Glutamatergic neuron (in vitro differentiated cells): ENCODE measurements around the gene APOM. TPM values are rescaled to one million over a fixed set of nuclear protein-coding genes. Genes with fewer than 3 reads are reported as not detected.

Experiments
- DNase-seq: peaks from one replicate; pipeline ENCODE4 v3.0.0; 2022
- H3K27ac Mint-ChIP-seq: one replicate; pipeline ENCODE4 v1.8.0; 2020; ENCODE audit warnings: mild to moderate bottlenecking, mixed read lengths, inconsistent platforms; ENCODE audit not compliant: unreplicated experiment
- H3K27me3 Mint-ChIP-seq: one replicate; pipeline ENCODE4 v1.8.0; 2020; ENCODE audit warnings: mild to moderate bottlenecking, moderate library complexity, mixed read lengths, inconsistent platforms; ENCODE audit not compliant: unreplicated experiment
- H3K36me3 Mint-ChIP-seq: one replicate; pipeline ENCODE4 v1.8.0; 2020; ENCODE audit warnings: mild to moderate bottlenecking, mixed read lengths, inconsistent platforms; ENCODE audit not compliant: unreplicated experiment
- H3K4me1 Mint-ChIP-seq: one replicate; pipeline ENCODE4 v1.8.0; 2020; ENCODE audit warnings: mild to moderate bottlenecking, low read depth, mixed read lengths, inconsistent platforms; ENCODE audit not compliant: unreplicated experiment
- H3K4me3 Mint-ChIP-seq: one replicate; pipeline ENCODE4 v1.8.0; 2020; ENCODE audit warnings: mild to moderate bottlenecking, mixed read lengths, inconsistent platforms; ENCODE audit not compliant: unreplicated experiment
- H3K9me3 Mint-ChIP-seq: one replicate; pipeline ENCODE4 v1.8.0; 2020; ENCODE audit warnings: mild to moderate bottlenecking, moderate library complexity, mixed read lengths, inconsistent platforms; ENCODE audit not compliant: unreplicated experiment
- long read RNA-seq: library from polyadenylated mRNA; unstranded; transcript quantifications from one replicate; pipeline ENCODE4 v2.0.0, GENCODE V29; 2020; ENCODE audit not compliant: unreplicated experiment
- total RNA-seq: library from RNA; stranded (reverse); fragmentation: NEBNext Ultra II Directional; extraction: Animal tissue kit (Norgen Biotek cat#: 25700); gene quantifications from one replicate; pipeline ENCODE4 v1.2.1, GENCODE V29; 2021; ENCODE audit not compliant: unreplicated experiment
- TF ChIP-seq, protein P1 (sequence below): fragments of 200-600 bp; sonication (generic); IDR thresholded peaks from one replicate; pipeline ENCODE4 v1.5.0; 2021; ENCODE audit not compliant: partially characterized antibody, unreplicated experiment

The APOM gene
- 1.5 TPM for total RNA-seq
- long read RNA-seq, partial matches to known transcripts: 0 of 1 reads
- long read RNA-seq, other reads (novel, unspliced or antisense): 0 of 1 reads

DNA sequence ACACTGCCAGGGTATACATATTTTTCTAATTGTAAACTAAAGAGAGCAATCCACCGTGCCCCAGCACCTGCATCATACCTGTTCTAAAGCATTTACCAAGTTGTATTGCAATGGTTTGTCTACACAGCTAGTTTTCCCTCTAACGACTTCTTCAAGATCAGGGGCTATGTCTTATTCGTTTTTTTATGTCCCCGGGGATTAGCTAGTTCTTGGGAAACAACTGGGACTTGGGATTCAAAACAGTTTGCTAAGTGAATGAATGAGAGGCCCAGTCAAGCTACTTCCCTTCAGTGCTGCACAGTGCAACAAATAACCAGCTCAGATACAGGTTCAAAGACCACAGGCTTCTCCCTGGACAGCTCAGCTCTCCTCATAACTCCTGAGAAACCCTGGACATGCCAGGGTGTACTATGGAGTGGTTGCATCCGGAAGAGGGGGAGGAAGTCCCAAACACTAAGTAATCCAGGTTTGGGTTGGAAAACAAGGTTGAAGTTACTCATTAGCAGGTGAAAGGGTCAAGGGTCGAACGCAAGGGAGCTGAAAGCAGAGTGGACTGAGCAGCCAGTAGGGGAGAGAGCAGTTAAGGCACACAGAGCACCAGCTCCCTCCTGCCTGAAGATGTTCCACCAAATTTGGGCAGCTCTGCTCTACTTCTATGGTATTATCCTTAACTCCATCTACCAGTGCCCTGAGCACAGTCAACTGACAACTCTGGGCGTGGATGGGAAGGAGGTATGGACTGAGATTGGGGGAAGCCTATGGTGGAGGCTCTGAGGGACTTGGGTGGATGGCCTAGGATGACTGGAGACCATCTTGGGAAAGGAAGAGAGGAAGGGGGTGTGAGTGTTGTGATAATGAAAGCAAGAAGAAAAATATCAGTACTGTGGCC is at the start of gene APOM:
Gene APOM, plus strand, starts transcription at position 546 of the 889 bp plus-strand sequence. Its CDS starts 73 bp downstream, at position 619.
- Mint-ChIP-seq H3K4me1 (peaks cover 18% of the 10 kb centered on the region), H3K36me3 (peaks cover 4% of the 10 kb centered on the region), H3K9me3 (peaks cover 14% of the 10 kb centered on the region), H3K27me3 (peaks cover 23% of the 10 kb centered on the region), H3K27ac (no peak within 1 kb of the TSS), H3K4me3 (peak within 1 kb of the TSS; percentile 61)
- TF ChIP-seq, protein P1, sequence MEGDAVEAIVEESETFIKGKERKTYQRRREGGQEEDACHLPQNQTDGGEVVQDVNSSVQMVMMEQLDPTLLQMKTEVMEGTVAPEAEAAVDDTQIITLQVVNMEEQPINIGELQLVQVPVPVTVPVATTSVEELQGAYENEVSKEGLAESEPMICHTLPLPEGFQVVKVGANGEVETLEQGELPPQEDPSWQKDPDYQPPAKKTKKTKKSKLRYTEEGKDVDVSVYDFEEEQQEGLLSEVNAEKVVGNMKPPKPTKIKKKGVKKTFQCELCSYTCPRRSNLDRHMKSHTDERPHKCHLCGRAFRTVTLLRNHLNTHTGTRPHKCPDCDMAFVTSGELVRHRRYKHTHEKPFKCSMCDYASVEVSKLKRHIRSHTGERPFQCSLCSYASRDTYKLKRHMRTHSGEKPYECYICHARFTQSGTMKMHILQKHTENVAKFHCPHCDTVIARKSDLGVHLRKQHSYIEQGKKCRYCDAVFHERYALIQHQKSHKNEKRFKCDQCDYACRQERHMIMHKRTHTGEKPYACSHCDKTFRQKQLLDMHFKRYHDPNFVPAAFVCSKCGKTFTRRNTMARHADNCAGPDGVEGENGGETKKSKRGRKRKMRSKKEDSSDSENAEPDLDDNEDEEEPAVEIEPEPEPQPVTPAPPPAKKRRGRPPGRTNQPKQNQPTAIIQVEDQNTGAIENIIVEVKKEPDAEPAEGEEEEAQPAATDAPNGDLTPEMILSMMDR: no peak
- DNase-seq: no peak

DNA sequence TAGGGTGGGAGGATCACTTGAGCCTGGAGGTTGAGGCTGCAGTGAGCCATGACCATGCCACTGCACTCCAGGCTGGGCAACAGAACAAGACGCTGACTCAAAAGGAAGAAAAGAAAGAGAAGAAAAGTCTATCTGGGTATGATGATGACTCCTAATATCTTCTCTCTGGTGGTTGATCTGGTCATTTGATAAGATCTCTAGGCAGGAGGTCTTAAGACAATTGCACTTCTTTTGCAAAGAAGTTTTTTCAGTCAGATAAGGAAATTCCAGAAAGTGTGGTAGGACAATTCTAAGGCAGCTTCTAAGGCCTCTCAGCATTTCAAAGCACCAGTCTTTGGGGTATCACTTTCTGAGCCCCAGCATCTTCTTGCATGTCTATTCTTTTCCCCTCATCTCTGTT is 48.4 kb upstream of the APOM start:
- Mint-ChIP-seq H3K27me3 (peaks cover 7% of the 10 kb centered on the region), H3K36me3 (no peaks in the 10 kb centered on the region), H3K9me3 (peaks cover 1% of the 10 kb centered on the region), H3K4me1 (no peaks in the 10 kb centered on the region), H3K27ac (no peak overlapping the region), H3K4me3 (no peak overlapping the region)
- TF ChIP-seq, protein P1: no peak
- no peak for DNase-seq

DNA sequence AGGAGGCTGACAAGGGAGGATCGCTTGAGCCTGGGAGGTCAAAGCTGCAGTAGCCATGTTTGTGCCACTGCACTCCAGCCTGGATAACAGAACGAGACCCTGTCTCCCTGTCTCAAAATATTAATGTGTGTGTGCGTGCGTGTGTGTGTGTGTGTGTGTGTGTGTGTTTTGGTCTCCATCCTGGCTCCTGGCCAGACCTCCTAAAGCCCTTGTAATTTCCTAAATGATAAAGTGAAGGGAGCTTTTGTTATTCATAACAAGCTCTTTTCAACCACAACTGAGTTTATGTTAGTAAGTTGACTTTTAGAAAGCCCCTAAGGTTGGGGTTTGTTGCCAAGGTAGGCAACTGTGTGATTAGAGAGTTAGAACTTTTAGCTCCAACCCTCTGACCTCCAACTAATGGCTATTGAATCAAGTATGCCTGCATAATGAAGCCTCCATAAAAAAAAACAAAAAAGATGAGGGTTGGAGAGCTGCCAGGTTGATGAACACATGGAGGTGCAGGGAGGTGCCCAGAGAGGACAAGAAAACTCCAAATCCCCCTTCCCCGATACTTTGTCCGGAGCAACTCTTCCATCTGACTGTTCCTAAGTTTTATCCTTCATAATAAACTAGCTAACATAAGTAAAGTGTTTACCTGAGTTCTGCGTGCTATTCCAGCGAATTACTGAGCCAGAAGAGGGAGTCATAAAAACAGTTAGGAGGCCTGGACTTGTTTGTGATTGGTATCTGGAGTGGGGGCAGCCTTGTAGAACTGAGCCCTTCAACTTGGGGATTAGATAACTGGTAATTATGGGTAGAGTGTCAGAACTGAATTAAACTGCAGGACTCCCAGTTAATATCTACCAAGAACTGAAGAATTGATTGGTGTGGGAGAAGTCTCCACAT is 45.9 kb upstream of the APOM start:
- TF ChIP-seq, protein P1: no peak
- Mint-ChIP-seq H3K27me3 (peaks cover 1% of the 10 kb centered on the region), H3K27ac (no peak overlapping the region), H3K9me3 (no peaks in the 10 kb centered on the region), H3K4me3 (no peak overlapping the region), H3K36me3 (no peaks in the 10 kb centered on the region), H3K4me1 (no peaks in the 10 kb centered on the region)
- DNase-seq: no peak

DNA sequence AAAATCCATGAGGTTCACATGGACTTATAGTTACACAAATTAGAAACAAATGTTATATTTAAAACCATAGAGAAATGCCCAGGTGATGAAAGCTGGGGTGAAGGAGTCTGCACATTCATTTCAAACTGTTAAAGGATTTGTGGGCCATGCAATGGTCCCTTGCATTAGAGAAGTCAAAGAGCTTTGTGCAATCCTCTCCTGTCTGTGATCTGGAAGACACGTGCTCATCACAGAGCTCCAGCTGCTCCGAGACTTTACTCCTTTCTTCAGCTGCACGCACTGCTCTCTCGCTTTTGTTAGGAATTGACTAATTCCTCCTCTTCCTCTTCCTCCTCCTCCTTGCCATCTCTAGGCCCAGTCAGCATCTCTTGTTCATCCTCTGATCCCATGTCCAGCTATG is 44.7 kb upstream of the APOM start:
- no peaks in the 10 kb centered on the region for H3K4me1 Mint-ChIP-seq
- H3K27ac Mint-ChIP-seq: no peak overlapping the region
- no peak for DNase-seq
- no peaks in the 10 kb centered on the region for H3K9me3 Mint-ChIP-seq
- no peaks in the 10 kb centered on the region for H3K27me3 Mint-ChIP-seq
- TF ChIP-seq, protein P1: no peak
- H3K36me3 Mint-ChIP-seq: no peaks in the 10 kb centered on the region
- H3K4me3 Mint-ChIP-seq: no peak overlapping the region
